ENCODE data around the gene PLEK. TPM values are rescaled to one million over a fixed set of nuclear protein-coding genes. Genes with fewer than 3 reads are reported as not detected.

Gene PLEK
- polyA plus RNA-seq = 110 TPM

GRCh38 chr2:68365087-68365486 lies at the start of gene PLEK:
Gene PLEK (plus strand): TSS chr2:68365282. CDS start chr2:68365352, 70 bp downstream.
- Mint-ChIP-seq H3K36me3 (peaks cover 7% of the 10 kb centered on the region), H3K9me3 (peaks cover 0 to 2% (median 0%) of the 10 kb centered on the region in 3 donors), H3K4me1 (peaks cover 54 to 57% (median 54%) of the 10 kb centered on the region in 3 donors), H3K27ac (peak within 1 kb of the TSS; percentile 94 to 96 (median 95)), H3K4me3 (peak within 1 kb of the TSS; percentile 96 to 100 (median 98)), H3K27me3 (no peaks in the 10 kb centered on the region)

- no peaks in the 10 kb centered on the region for H3K36me3 Mint-ChIP-seq
- H3K27ac Mint-ChIP-seq = no peak overlapping the region
- peaks cover 5 to 8% (median 7%) of the 10 kb centered on the region in 3 donors for H3K4me1 Mint-ChIP-seq
- H3K27me3 Mint-ChIP-seq = peaks cover 21% of the 10 kb centered on the region
- peaks cover 0 to 4% (median 3%) of the 10 kb centered on the region in 3 donors for H3K9me3 Mint-ChIP-seq
- no peak overlapping the region for H3K4me3 Mint-ChIP-seq
Observed at GRCh38 chr2:68316111-68316510, 49.0 kb upstream of the PLEK start.

GRCh38 chr2:68317971-68318913 lies 46.8 kb upstream of the PLEK start:
- Mint-ChIP-seq H3K4me3 (peak overlapping the region; percentile 74 to 96 (median 84)), H3K36me3 (no peaks in the 10 kb centered on the region), H3K4me1 (peaks cover 5 to 8% (median 7%) of the 10 kb centered on the region in 3 donors), H3K27me3 (peaks cover 21% of the 10 kb centered on the region), H3K27ac (peak overlapping the region in 1 of 3 donors; percentile 40), H3K9me3 (peaks cover 0 to 4% (median 3%) of the 10 kb centered on the region in 3 donors)

DNA sequence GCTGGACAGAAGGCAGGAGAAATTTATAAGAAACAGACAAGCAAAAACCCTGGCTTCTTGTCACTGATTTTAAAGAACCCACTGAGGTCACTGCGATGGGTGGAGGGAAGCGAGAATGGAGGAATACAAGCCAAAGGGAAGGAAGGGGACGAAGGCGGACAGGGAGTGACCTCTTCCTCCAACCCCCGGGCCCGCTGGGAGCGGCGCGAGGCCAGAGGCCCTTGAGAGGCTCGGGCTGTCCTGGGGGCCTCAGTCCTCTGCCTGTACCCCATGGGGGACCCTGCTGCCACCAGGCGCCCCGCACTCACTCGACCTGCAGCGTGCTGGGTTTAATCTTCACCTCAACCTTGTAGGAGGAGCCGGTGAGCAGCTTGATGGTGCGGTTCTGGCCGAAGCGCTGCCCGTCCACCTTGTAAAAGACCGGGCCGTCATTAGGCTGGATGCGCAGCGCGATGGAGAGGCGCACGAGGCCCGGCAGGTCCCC lies 46.1 kb upstream of the PLEK start:
- peak overlapping the region in 1 of 3 donors; percentile 40 for H3K27ac Mint-ChIP-seq
- H3K9me3 Mint-ChIP-seq = peaks cover 0 to under 1% (median 0%) of the 10 kb centered on the region in 3 donors
- peak overlapping the region; percentile 74 to 96 (median 84) for H3K4me3 Mint-ChIP-seq
- H3K27me3 Mint-ChIP-seq = peaks cover 21% of the 10 kb centered on the region
- no peaks in the 10 kb centered on the region for H3K36me3 Mint-ChIP-seq
- peaks cover 5 to 8% (median 7%) of the 10 kb centered on the region in 3 donors for H3K4me1 Mint-ChIP-seq

DNA sequence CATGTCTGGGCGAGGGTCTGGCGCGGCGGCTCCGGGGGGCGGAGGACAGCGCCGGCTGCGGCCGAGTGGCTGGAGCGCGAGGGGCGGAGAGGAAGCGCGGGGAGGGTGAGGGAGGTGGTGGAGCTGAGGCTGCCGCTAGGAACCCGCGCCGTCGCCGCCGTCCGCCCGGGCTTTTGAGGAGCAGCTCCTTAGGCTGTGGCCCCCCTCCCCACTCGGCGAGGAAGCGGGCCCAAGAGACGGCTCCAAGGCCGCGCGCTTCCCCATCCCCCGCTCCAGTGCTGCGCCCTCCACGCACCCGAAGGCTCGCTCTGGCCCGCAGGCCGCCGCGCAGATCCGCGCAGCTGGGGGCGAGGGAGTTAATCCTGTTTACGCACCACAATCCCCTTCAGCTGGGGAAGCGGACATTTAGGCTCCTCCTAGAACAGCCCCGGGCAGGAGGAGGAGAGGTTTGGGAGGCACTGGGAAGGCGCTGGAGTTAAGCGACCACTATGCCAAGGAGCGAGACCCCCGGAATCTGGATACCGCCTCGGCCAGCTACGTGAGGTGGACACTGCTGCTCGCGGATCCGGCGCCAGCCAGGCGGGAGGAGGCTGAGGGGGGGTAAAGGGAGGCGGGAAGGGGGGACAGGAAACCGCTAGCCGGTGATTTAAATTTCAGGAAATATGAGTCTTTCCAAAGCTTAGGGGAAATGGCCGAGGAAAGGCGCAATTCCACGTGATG lies 45.5 kb upstream of the PLEK start, which contains the start of gene CNRIP1:
Gene CNRIP1 (minus strand): TSS at position 552 of the 720 bp plus-strand sequence. CDS start 549 bp downstream, at position 3.
- Mint-ChIP-seq H3K4me3 (peak within 1 kb of the TSS; percentile 74 to 96 (median 87)), H3K27me3 (peaks cover 23% of the 10 kb centered on the region), H3K4me1 (peaks cover 5 to 8% (median 7%) of the 10 kb centered on the region in 3 donors), H3K36me3 (no peaks in the 10 kb centered on the region), H3K27ac (peak within 1 kb of the TSS in 2 of 3 donors; percentile 22 to 41), H3K9me3 (no peaks in the 10 kb centered on the region)

DNA sequence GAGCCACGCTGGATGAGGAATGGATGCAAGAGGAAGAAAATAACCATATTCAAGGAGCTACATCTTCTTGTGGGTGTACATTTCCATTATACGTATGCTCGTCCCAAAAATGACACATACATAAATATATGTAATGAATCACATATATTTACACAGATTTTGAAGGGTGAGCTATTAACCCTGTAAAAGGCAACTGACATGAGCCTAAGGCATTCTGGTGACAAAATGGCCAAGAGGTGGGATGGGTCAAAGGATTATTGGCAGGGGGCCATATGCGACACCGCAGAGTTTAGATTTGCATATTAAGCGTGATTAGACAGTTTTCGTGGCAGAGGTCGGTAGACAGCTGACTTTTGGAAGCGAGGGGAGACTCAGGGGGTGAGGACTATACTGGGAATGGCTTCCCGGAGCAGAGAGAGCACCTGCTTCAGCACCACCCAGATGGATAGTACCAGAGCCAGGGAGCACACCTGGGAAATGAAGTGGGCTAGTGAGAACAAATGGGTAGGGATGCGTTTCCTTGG lies 44.9 kb upstream of the PLEK start:
- Mint-ChIP-seq H3K4me3 (peak overlapping the region; percentile 74 to 96 (median 87)), H3K9me3 (no peaks in the 10 kb centered on the region), H3K4me1 (peaks cover 5 to 8% (median 7%) of the 10 kb centered on the region in 3 donors), H3K27ac (peak overlapping the region in 2 of 3 donors; percentile 22 to 41), H3K36me3 (no peaks in the 10 kb centered on the region), H3K27me3 (peaks cover 24% of the 10 kb centered on the region)

DNA sequence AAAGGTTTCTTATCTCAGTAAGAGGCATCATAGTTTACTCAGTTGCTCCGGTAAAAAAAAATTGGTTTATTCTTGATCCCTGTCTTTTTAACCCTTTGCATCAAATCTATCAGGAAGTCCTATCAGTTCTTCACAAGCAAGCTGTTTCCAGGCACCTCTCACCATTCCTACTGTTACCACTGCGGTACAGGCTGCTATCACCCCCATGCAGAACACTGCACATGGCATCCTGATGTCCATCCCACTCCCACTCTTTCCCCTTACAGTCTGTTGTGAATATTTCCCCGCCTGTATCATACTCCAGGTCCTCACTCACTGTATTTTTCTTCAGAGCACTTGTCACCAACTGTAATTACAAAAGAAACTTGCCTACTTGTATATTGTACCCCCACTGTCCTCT lies 40.0 kb upstream of the PLEK start:
- no peak overlapping the region for H3K4me3 Mint-ChIP-seq
- no peak overlapping the region for H3K27ac Mint-ChIP-seq
- H3K4me1 Mint-ChIP-seq = peaks cover under 1 to 4% (median 3%) of the 10 kb centered on the region in 3 donors
- peaks cover 10% of the 10 kb centered on the region for H3K27me3 Mint-ChIP-seq
- H3K9me3 Mint-ChIP-seq = no peaks in the 10 kb centered on the region
- no peaks in the 10 kb centered on the region for H3K36me3 Mint-ChIP-seq

- no peak overlapping the region for H3K4me3 Mint-ChIP-seq
- H3K4me1 Mint-ChIP-seq = no peaks in the 10 kb centered on the region
- H3K27ac Mint-ChIP-seq = no peak overlapping the region
- H3K36me3 Mint-ChIP-seq = no peaks in the 10 kb centered on the region
- H3K9me3 Mint-ChIP-seq = no peaks in the 10 kb centered on the region
- peaks cover 6% of the 10 kb centered on the region for H3K27me3 Mint-ChIP-seq
Observed at GRCh38 chr2:68328901-68329300, 36.2 kb upstream of the PLEK start.

DNA sequence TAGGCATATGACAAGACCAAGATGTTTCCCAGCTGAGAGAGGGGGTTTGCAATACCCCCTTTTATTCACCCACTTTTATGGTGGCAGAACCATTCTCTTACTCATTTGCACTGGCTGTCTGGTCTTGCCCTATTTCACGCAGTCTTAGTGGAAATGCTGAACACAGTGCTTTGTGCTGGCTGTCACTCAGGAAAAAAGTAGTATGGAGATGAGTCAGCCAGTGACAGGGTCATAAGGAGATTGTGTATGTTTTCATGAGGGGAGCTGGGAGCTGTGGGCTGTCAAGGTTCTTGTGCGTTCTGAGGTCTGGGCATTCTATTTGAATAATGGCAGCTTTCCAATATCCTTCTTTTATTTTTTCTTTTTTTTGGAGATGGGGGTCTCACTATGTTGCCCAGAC lies 34.4 kb upstream of the PLEK start:
- H3K9me3 Mint-ChIP-seq = no peaks in the 10 kb centered on the region
- no peaks in the 10 kb centered on the region for H3K36me3 Mint-ChIP-seq
- no peak overlapping the region for H3K4me3 Mint-ChIP-seq
- no peak overlapping the region for H3K27ac Mint-ChIP-seq
- peaks cover 4% of the 10 kb centered on the region for H3K27me3 Mint-ChIP-seq
- H3K4me1 Mint-ChIP-seq = no peaks in the 10 kb centered on the region

DNA sequence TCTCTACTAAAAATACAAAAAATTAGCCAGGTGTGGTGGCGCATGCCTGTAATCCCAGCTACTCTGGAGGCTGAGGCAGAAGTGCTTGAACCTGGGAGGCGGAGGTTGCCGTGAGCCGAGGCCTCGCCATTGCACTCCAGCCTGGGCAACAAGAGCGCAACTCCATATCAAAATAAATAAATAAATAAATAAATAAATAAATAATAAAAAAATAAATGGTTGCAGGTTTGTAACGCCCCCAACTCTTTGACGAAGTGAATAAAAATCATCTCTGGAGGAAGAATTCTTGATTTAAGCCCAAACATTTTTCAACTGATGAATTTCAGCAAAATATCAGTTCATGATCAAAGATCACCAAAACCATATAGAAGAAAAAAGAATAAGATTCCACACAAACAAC lies 32.1 kb upstream of the PLEK start:
- H3K4me1 Mint-ChIP-seq = no peaks in the 10 kb centered on the region
- H3K27ac Mint-ChIP-seq = no peak overlapping the region
- peaks cover 6% of the 10 kb centered on the region for H3K27me3 Mint-ChIP-seq
- H3K4me3 Mint-ChIP-seq = no peak overlapping the region
- peaks cover 0 to 2% (median 0%) of the 10 kb centered on the region in 3 donors for H3K9me3 Mint-ChIP-seq
- H3K36me3 Mint-ChIP-seq = peaks cover 2% of the 10 kb centered on the region

GRCh38 chr2:68333931-68334330 lies 31.2 kb upstream of the PLEK start:
- no peaks in the 10 kb centered on the region for H3K4me1 Mint-ChIP-seq
- no peak overlapping the region for H3K4me3 Mint-ChIP-seq
- peaks cover 0 to 2% (median 2%) of the 10 kb centered on the region in 3 donors for H3K9me3 Mint-ChIP-seq
- H3K36me3 Mint-ChIP-seq = peaks cover 2% of the 10 kb centered on the region
- no peak overlapping the region for H3K27ac Mint-ChIP-seq
- H3K27me3 Mint-ChIP-seq = peaks cover 4% of the 10 kb centered on the region

GRCh38 chr2:68336192-68336591 lies 28.9 kb upstream of the PLEK start:
- no peaks in the 10 kb centered on the region for H3K4me1 Mint-ChIP-seq
- no peak overlapping the region for H3K4me3 Mint-ChIP-seq
- peaks cover 2% of the 10 kb centered on the region for H3K36me3 Mint-ChIP-seq
- H3K27ac Mint-ChIP-seq = no peak overlapping the region
- H3K27me3 Mint-ChIP-seq = peaks cover 4% of the 10 kb centered on the region
- peaks cover 0 to 2% (median 2%) of the 10 kb centered on the region in 3 donors for H3K9me3 Mint-ChIP-seq

DNA sequence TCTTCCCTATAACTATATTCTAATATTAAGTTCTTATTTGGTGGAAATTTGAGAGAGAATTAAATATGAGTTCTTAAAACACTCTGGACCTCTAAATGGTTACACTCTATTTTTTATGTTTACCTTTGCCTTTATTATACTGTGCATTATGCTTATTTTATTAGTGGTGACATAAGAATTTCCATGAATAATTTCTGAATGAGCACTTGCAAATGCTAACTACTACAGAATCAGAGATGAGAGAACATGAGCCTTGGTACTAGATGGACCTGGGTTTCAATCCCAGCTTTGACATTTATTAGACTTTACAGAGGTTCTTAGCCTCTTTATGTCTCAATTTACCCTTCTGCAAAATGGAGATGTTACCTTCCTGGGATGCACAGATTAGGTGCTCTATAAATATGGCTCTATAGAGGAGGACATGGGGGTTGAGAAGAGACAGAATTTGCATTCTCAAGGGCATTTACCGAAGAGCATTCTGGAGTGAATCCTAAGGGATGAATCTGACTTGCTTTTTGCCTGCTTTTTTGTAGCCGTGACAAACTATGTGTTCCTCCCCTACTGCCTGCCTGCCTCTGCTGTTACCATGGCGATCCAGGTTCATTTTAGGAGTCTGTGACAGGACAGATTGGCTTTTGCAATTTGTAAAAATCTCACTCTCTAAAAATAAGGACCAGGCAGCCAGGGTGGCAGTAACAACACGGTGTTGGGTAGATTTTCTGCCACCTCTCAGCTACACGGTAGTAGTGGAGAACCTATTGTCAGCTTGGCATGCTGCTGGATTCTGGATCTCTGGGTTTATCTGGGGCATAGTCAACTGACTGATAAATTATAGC lies 24.6 kb upstream of the PLEK start:
- Mint-ChIP-seq H3K27me3 (peaks cover 10% of the 10 kb centered on the region), H3K27ac (no peak overlapping the region), H3K9me3 (peaks cover 0 to 2% (median 2%) of the 10 kb centered on the region in 3 donors), H3K36me3 (peaks cover 2% of the 10 kb centered on the region), H3K4me3 (no peak overlapping the region), H3K4me1 (peaks cover 2 to 5% (median 3%) of the 10 kb centered on the region in 3 donors)

GRCh38 chr2:68341062-68341329 lies 24.1 kb upstream of the PLEK start:
- Mint-ChIP-seq H3K27ac (no peak overlapping the region), H3K4me1 (peaks cover 2 to 5% (median 3%) of the 10 kb centered on the region in 3 donors), H3K36me3 (peaks cover 2% of the 10 kb centered on the region), H3K9me3 (peaks cover 0 to 2% (median 2%) of the 10 kb centered on the region in 3 donors), H3K4me3 (no peak overlapping the region), H3K27me3 (peaks cover 10% of the 10 kb centered on the region)

All from IgD-negative memory B cell (primary cell).